HFFc6 (cell line): ENCODE measurements around the gene BCL7B. TPM values are rescaled to one million over a fixed set of nuclear protein-coding genes. Genes with fewer than 3 reads are reported as not detected.
"Not testable (repeated sequence)": the region's sequence is repeated elsewhere in the genome, so short reads cannot be mapped to it uniquely, and the experiment has no call there.

Experiments used
- DNase-seq: peaks from one replicate; pipeline ENCODE4 v3.0.0-alpha.2; 2018
- H3K27ac Mint-ChIP-seq: 2 replicates; pipeline ENCODE4 v1.8.0; 2020; ENCODE audit warnings: mild to moderate bottlenecking, mixed read lengths
- H3K27me3 Mint-ChIP-seq: 2 replicates; pipeline ENCODE4 v1.8.0; 2021; ENCODE audit warnings: mild to moderate bottlenecking, moderate library complexity, mixed read lengths; ENCODE audit not compliant: insufficient read depth
- H3K36me3 Mint-ChIP-seq: 2 replicates; pipeline ENCODE4 v1.8.0; 2021; ENCODE audit warnings: low read depth, mixed read lengths
- H3K4me1 Mint-ChIP-seq: 2 replicates; pipeline ENCODE4 v1.8.0; 2020; ENCODE audit warnings: low read depth, mixed read lengths
- H3K4me3 Mint-ChIP-seq: 2 replicates; pipeline ENCODE4 v1.8.0; 2020; ENCODE audit warnings: mild to moderate bottlenecking, moderate library complexity, mixed read lengths
- H3K9me3 Mint-ChIP-seq: 2 replicates; pipeline ENCODE4 v1.8.0; 2020; ENCODE audit warnings: mild to moderate bottlenecking, mixed read lengths
- CTCF ChIP-seq: fragments of 200-600 bp; sonication (generic); IDR thresholded peaks from 2 replicates; pipeline ENCODE4 v1.5.0; 2021; ENCODE audit warnings: antibody characterized with exemption, mild to moderate bottlenecking
- total RNA-seq, 6 experiments: library from RNA; stranded (reverse); fragmentation: NEBNext Ultra II Directional; extraction: Animal tissue kit (Norgen Biotek cat#: 25700); gene quantifications; 2 replicates in 1 of 6; 3 replicates in 5 of 6; pipeline ENCODE4 v1.2.3, GENCODE V29; 2021

Gene BCL7B
- total RNA-seq, 6 experiments from 2014 or later: 46.7 to 58.1 (median 50.0) TPM

- peak overlapping the region; percentile 30; the same call in 1 of the 2 replicates for H3K27ac Mint-ChIP-seq
- peaks cover 2% of the 10 kb centered on the region for H3K27me3 Mint-ChIP-seq
- H3K9me3 Mint-ChIP-seq: no peaks in the 10 kb centered on the region
- no peak for DNase-seq
- H3K36me3 Mint-ChIP-seq: peaks cover 1% of the 10 kb centered on the region; the same call in 1 of the 2 replicates
- TF ChIP-seq CTCF: no peak
- peaks cover 11% of the 10 kb centered on the region for H3K4me1 Mint-ChIP-seq
- no peak overlapping the region for H3K4me3 Mint-ChIP-seq
These were observed 30.3 kb downstream of the BCL7B start for GRCh38 chr7:73526896-73527821.

GRCh38 chr7:73526158-73526494 is 31.4 kb downstream of the BCL7B start:
- not testable (repeated sequence) for H3K4me3 Mint-ChIP-seq, DNase-seq, H3K27me3 Mint-ChIP-seq, H3K36me3 Mint-ChIP-seq, H3K27ac Mint-ChIP-seq, H3K9me3 Mint-ChIP-seq
- H3K4me1 Mint-ChIP-seq: peaks cover 11% of the 10 kb centered on the region

GRCh38 chr7:73522105-73522872 is 35.2 kb downstream of the BCL7B start, which contains the start of gene BAZ1B:
BAZ1B (minus strand) TSS chr7:73522293; CDS start chr7:73521933, 360 bp downstream.
- H3K27ac Mint-ChIP-seq: peak within 1 kb of the TSS; percentile 99

GRCh38 chr7:73521636-73522104 is 35.8 kb downstream of the BCL7B start:
- H3K27me3 Mint-ChIP-seq: peaks cover 4% of the 10 kb centered on the region

More at GRCh38 chr7:73522105-73522872, 35.2 kb downstream of the BCL7B start, which contains the start of gene BAZ1B:
- peaks cover 22% of the 10 kb centered on the region for H3K36me3 Mint-ChIP-seq
- DNase-seq: peak; percentile 96
- peaks cover 32% of the 10 kb centered on the region for H3K4me1 Mint-ChIP-seq
- TF ChIP-seq CTCF: peak; percentile 61
- peak within 1 kb of the TSS; percentile 98 for H3K4me3 Mint-ChIP-seq
- peaks cover 4% of the 10 kb centered on the region for H3K27me3 Mint-ChIP-seq
- H3K9me3 Mint-ChIP-seq: no peaks in the 10 kb centered on the region

More at GRCh38 chr7:73521636-73522104, 35.8 kb downstream of the BCL7B start:
- Mint-ChIP-seq H3K4me1 (peaks cover 27% of the 10 kb centered on the region), H3K4me3 (peak overlapping the region; percentile 98), H3K9me3 (no peaks in the 10 kb centered on the region), H3K27ac (no peak overlapping the region; the same call in 1 of the 2 replicates), H3K36me3 (peaks cover 22% of the 10 kb centered on the region)
- TF ChIP-seq CTCF: no peak; the same call in 1 of the 2 replicates
- DNase-seq: peak; percentile 2
